ENCODE measurements around the gene PTPN18. TPM values are rescaled to one million over a fixed set of nuclear protein-coding genes. Genes with fewer than 3 reads are reported as not detected.

Gene PTPN18
- total RNA-seq, 1 experiment from 2014 or later = 16.3 TPM

DNA sequence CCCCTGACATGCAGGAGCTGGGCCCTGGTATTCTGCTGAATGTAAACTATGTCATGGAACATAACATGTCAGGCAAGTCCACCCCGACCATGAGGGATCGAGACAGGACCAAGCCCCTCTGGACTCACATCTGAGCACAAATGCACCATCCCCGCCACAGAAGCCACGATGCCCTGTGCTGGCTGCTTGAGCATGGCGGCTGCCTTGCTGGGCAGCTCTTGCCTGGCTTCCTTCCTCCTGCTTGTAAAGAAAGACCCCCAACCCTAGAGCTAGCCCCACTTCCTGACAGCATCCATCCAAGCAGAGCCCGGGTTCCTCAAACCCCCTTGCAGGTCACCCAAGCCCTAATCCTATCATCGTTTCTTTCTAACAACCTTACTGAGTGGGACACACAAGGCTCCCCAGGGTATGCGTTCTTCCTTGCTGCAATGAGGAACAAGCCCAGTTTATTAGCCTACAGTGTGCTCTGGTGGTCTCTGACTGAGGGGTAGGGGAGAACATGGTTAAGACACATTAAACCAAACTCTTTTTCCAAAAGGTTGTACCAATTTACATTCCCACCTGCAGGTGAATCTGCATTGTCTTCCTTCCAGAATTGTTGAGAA is 26.6 kb downstream of the PTPN18 start:
- no peak overlapping the region for H2BK15ac ChIP-seq (ENCODE audit: low read depth, low read length)
- no peak overlapping the region for H3K27ac ChIP-seq (ENCODE audit: insufficient read length, low read depth, low read length)
- Mint-ChIP-seq H3K27ac (no peak overlapping the region), H3K4me1 (peaks cover 7 to 10% of the 10 kb centered on the region in 2 experiments), H3K27me3 (ENCODE audit: low read depth) (no peaks in the 10 kb centered on the region; the same call in 1 of the 2 replicates), H3K36me3 (ENCODE audit: insufficient read depth in 1 of 3, low read depth in 3 of 3) (no peaks in the 10 kb centered on the region; a peak in 2 of 7 replicates), H3K9me3 (no peaks in the 10 kb centered on the region), H3K4me3 (no peak overlapping the region)
- no peak overlapping the region for H4K5ac ChIP-seq (ENCODE audit: insufficient read length, low read depth, low read length)
- H2AK5ac ChIP-seq (ENCODE audit: insufficient read length, low read length) = no peak overlapping the region
- no peak overlapping the region for H2BK12ac ChIP-seq (ENCODE audit: insufficient read length, low read depth, low read length)
- H3K79me2 ChIP-seq (ENCODE audit: insufficient read depth, low read length) = no peaks in the 10 kb centered on the region
- no peak overlapping the region for H3K4ac ChIP-seq (ENCODE audit: low read depth, low read length)
- WGBS (ENCODE audit: extremely low coverage, insufficient read length, low lambda C conversion rate) = no CpG with 5 or more reads among the region's 8 CpGs
- no peak overlapping the region for H2AFZ ChIP-seq (ENCODE audit: low read length)
- H2BK5ac ChIP-seq (ENCODE audit: insufficient read length, low read length) = no peak overlapping the region
- no peaks in the 10 kb centered on the region for H3K23me2 ChIP-seq (ENCODE audit: insufficient read length, low read depth, low read length, poor library complexity, severe bottlenecking)
- H2BK120ac ChIP-seq (ENCODE audit: low read depth, low read length, poor library complexity, severe bottlenecking) = no peak overlapping the region
- H4K20me1 ChIP-seq (ENCODE audit: control insufficient read depth, insufficient read depth, insufficient read length) = no peaks in the 10 kb centered on the region
- no peak overlapping the region for H3T11ph ChIP-seq (ENCODE audit: low read length)
- H3K4me1 ChIP-seq (ENCODE audit: insufficient read depth, low read length) = no peaks in the 10 kb centered on the region
- H3K9me3 ChIP-seq (ENCODE audit: control insufficient read depth, low read depth, low read length) = no peaks in the 10 kb centered on the region
- no peak for DNase-seq
- H3K14ac ChIP-seq (ENCODE audit: insufficient read depth, low read length) = no peak overlapping the region
- H4K91ac ChIP-seq (ENCODE audit: insufficient read length, low read depth, low read length) = no peak overlapping the region
- TF ChIP-seq, protein P1, sequence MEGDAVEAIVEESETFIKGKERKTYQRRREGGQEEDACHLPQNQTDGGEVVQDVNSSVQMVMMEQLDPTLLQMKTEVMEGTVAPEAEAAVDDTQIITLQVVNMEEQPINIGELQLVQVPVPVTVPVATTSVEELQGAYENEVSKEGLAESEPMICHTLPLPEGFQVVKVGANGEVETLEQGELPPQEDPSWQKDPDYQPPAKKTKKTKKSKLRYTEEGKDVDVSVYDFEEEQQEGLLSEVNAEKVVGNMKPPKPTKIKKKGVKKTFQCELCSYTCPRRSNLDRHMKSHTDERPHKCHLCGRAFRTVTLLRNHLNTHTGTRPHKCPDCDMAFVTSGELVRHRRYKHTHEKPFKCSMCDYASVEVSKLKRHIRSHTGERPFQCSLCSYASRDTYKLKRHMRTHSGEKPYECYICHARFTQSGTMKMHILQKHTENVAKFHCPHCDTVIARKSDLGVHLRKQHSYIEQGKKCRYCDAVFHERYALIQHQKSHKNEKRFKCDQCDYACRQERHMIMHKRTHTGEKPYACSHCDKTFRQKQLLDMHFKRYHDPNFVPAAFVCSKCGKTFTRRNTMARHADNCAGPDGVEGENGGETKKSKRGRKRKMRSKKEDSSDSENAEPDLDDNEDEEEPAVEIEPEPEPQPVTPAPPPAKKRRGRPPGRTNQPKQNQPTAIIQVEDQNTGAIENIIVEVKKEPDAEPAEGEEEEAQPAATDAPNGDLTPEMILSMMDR (conservative IDR thresholded peaks at IDR 0.05) = no peak
- H3K18ac ChIP-seq (ENCODE audit: insufficient read length, low read depth, low read length) = no peak overlapping the region
- no peak overlapping the region for H4K8ac ChIP-seq (replicated peaks; ENCODE audit: insufficient read length, low read depth, low read length)
- H3K27me3 ChIP-seq (ENCODE audit: insufficient read depth, low read length) = no peaks in the 10 kb centered on the region
- no peak overlapping the region for H3K56ac ChIP-seq (ENCODE audit: insufficient read length, low read depth, low read length)
- H3K23ac ChIP-seq (ENCODE audit: insufficient read length, low read depth, low read length) = no peak overlapping the region
- no peak overlapping the region for H3K4me2 ChIP-seq (ENCODE audit: insufficient read depth, insufficient read length, low read length)
- no peak overlapping the region for H2BK20ac ChIP-seq (ENCODE audit: low read depth, low read length, poor library complexity, severe bottlenecking)
- H3K9ac ChIP-seq (ENCODE audit: extremely low read depth, insufficient read length, low read length) = no peak overlapping the region
- no peaks in the 10 kb centered on the region for H3K79me1 ChIP-seq (ENCODE audit: insufficient read depth, low read depth, low read length, poor library complexity, severe bottlenecking)
